Brain microvascular endothelial cell (primary cell): ENCODE results near the gene RUNDC1.

ENCODE experiments used
- DNase-seq: peaks from one replicate; pipeline ENCODE4 v3.0.0-alpha.2; 2020
- H3K27ac ChIP-seq: fragments of 250-450 bp; sonication (Bioruptor Pico); 2 replicates; pipeline ENCODE4 v1.5.1; 2020; ENCODE audit warnings: mild to moderate bottlenecking, moderate library complexity
- H3K27me3 ChIP-seq: fragments of 250-450 bp; sonication (Bioruptor Pico); replicated peaks from 2 replicates; pipeline ENCODE4 v1.5.1; 2020; ENCODE audit warnings: mild to moderate bottlenecking
- H3K36me3 ChIP-seq: fragments of 250-450 bp; sonication (Bioruptor Pico); replicated peaks from 2 replicates; pipeline ENCODE4 v1.5.1; 2020; ENCODE audit warnings: mild to moderate bottlenecking
- H3K4me3 ChIP-seq: 2 replicates; pipeline ENCODE4 v1.5.1; 2011; ENCODE audit warnings: low read depth, mild to moderate bottlenecking, control low read depth, low read length, moderate library complexity
- CTCF ChIP-seq: IDR thresholded peaks from 2 replicates; pipeline ENCODE4 v1.5.1; 2011; ENCODE audit warnings: low read depth, mild to moderate bottlenecking, moderate library complexity, low read length, control low read depth, inconsistent platforms; ENCODE audit errors: missing control alignments
- in situ Hi-C: cut with HindIII; loops from 2 replicates; pipeline ENCODE4 v1.10.0; 2017; ENCODE audit warnings: low sequenced_read_pairs, low pct_ligation_motif_present

RUNDC1 gene

DNA sequence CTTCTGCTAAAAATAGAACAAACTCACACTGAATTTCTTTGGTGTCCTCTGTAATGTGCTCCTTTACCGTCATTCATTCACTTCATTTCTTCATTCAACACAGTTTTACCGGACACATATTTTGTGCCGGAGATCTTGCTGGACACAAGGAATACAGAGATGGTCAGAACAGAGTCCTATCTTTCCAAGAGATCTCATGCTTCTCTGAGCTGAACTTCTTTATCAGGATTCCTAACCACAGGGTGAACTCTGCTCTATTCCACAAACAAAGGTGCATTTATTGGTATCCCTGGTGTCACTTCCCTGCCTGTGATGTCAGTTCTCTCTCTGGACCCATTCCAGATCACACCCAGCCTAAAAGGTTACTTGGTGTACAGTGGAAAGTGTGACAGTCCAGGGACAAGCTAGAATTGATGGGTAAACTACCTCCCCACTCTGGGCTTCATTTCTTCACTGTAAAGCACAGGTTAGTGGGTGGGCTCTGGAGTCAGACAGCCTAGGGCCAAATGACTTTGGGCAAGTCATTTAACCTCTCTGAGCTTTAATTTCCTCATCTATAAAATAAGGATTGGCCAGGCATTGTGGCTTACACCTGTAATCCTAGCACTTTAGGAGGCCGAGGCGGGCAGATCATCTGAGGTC lies 30.4 kb downstream of the RUNDC1 start:
- Histone ChIP-seq H3K27ac (no peak overlapping the region), H3K4me3 (no peak overlapping the region), H3K36me3 (peaks cover 27% of the 10 kb centered on the region), H3K27me3 (no peaks in the 10 kb centered on the region)
- in situ Hi-C loops: no loop called here
- TF ChIP-seq CTCF: no peak
- no peak for DNase-seq

DNA sequence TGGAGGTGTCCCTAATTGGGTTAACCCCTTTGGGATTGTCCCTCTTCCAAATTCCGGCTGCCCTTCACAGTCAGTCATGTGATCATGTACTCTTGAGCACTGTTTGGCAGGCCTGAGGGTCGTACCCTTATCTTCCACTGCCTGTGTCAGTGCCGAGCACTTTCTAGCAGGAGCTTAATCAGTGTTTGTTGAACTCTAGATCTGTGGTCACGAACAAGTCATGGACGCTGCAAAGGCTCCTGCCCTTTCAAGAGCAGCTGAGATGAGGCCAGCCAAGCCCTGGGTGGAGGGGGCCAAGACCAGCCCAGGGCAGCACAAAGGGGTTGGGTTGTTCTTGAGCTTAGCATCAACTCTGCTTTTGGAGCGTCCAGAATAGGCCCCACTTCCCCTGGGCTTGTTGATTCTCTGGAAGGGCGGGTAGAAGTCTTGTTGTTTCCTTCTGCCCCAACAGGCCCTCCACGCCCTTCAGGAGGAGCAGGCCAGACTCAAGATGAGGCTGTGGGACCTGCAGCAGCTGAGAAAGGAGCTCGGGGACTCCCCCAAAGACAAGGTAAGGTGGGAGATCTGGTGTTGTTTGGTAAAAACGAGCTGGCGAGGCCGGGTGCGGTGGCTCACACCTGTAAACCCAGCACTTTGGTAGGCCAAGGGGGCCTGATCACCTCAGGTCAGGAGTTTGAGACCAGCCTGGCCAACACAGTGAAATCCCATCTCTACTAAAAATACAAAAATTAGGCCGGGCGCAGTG lies 31.5 kb downstream of the RUNDC1 start:
- DNase-seq: no peak
- Histone ChIP-seq H3K4me3 (no peak overlapping the region), H3K27ac (no peak overlapping the region), H3K27me3 (no peaks in the 10 kb centered on the region), H3K36me3 (peaks cover 36% of the 10 kb centered on the region)
- in situ Hi-C loops: no loop called here
- TF ChIP-seq CTCF: no peak

- Histone ChIP-seq H3K4me3 (no peak overlapping the region), H3K36me3 (peaks cover 43% of the 10 kb centered on the region), H3K27ac (no peak overlapping the region)
Measured at GRCh38 chr17:43013296-43013695, 32.9 kb downstream of the RUNDC1 start.

DNA sequence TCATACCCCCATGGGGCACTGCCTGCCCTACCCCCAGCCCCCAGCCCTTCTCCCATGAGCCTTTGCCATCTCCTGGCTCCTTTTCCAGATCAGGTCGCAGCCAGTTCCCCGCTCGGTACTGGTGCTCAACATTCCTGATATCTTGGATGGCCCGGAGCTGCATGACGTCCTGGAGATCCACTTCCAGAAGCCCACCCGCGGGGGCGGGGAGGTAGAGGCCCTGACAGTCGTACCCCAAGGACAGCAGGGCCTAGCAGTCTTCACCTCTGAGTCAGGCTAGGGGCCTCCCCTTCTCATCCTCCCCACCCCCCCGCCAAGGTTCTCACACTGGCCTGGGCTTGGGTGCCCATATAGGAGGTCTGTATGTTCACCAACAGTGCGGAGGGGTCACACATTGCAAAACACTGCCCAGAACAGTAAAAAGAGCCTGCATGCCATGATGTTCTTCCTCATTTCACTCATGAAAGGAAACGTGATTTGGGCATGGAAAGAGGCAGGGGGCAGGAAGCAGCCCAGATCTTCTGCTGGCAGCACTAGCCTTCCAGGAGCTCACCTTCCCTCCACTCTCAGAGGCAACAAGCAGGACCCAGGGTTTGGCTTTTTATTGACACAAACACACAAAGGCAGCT lies 33.8 kb downstream of the RUNDC1 start:
- H3K27me3 ChIP-seq: no peaks in the 10 kb centered on the region
- TF ChIP-seq CTCF: no peak
- no peak overlapping the region for H3K4me3 ChIP-seq
- no peak overlapping the region for H3K27ac ChIP-seq
- no peak for DNase-seq
- peaks cover 50% of the 10 kb centered on the region for H3K36me3 ChIP-seq
- in situ Hi-C loops: no loop called here

More at GRCh38 chr17:43013296-43013695, 32.9 kb downstream of the RUNDC1 start:
- no peak for TF ChIP-seq CTCF
- no peaks in the 10 kb centered on the region for H3K27me3 ChIP-seq
- in situ Hi-C loops: no loop called here
- DNase-seq: no peak

- in situ Hi-C loops: no loop called here
- no peaks in the 10 kb centered on the region for H3K27me3 ChIP-seq
- peaks cover 50% of the 10 kb centered on the region for H3K36me3 ChIP-seq
- no peak for TF ChIP-seq CTCF
- no peak for DNase-seq
- no peak overlapping the region for H3K4me3 ChIP-seq
- no peak overlapping the region for H3K27ac ChIP-seq
Measured at GRCh38 chr17:43014649-43015542, 34.5 kb downstream of the RUNDC1 start.
